ENCODE measurements around the gene PSMC3. TPM values are rescaled to one million over a fixed set of nuclear protein-coding genes. Genes with fewer than 3 reads are reported as not detected.

PSMC3 gene
- total RNA-seq, 6 experiments from 2014 or later, result 52.5 to 98.1 (median 63.3) TPM

- no peak for TF ChIP-seq POLR2A (IDR thresholded peaks at IDR 0.05)
- TF ChIP-seq, protein P1, sequence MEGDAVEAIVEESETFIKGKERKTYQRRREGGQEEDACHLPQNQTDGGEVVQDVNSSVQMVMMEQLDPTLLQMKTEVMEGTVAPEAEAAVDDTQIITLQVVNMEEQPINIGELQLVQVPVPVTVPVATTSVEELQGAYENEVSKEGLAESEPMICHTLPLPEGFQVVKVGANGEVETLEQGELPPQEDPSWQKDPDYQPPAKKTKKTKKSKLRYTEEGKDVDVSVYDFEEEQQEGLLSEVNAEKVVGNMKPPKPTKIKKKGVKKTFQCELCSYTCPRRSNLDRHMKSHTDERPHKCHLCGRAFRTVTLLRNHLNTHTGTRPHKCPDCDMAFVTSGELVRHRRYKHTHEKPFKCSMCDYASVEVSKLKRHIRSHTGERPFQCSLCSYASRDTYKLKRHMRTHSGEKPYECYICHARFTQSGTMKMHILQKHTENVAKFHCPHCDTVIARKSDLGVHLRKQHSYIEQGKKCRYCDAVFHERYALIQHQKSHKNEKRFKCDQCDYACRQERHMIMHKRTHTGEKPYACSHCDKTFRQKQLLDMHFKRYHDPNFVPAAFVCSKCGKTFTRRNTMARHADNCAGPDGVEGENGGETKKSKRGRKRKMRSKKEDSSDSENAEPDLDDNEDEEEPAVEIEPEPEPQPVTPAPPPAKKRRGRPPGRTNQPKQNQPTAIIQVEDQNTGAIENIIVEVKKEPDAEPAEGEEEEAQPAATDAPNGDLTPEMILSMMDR (IDR thresholded peaks at IDR 0.05), result no peak
- Histone ChIP-seq H3K36me3 (no peaks in the 10 kb centered on the region), H3K4me1 (peaks cover 0 to 8% (median under 1%) of the 10 kb centered on the region in 4 donors), H3K27me3 (no peaks in the 10 kb centered on the region), H3K4me3 (no peak overlapping the region), H3K27ac (no peak overlapping the region), H3K9me3 (no peaks in the 10 kb centered on the region)
- ATAC-seq (no peak), DNase-seq (no peak)
- intact Hi-C loops (cut with DNase I), result no loop called here
- 88% methylated on average over 8 of the region's 12 CpGs for WGBS (ENCODE audit: insufficient coverage, low coverage, low lambda C conversion rate, missing lambda C conversion rate)
Measured at GRCh38 chr11:47443028-47443700, 16.9 kb upstream of the PSMC3 start.

GRCh38 chr11:47442514-47442913 lies 16.3 kb upstream of the PSMC3 start:
- Histone ChIP-seq H3K4me3 (no peak overlapping the region), H3K27ac (no peak overlapping the region), H3K27me3 (no peaks in the 10 kb centered on the region), H3K9me3 (no peaks in the 10 kb centered on the region), H3K36me3 (no peaks in the 10 kb centered on the region), H3K4me1 (peaks cover 0 to 13% (median 3%) of the 10 kb centered on the region in 4 donors)
- intact Hi-C loops (cut with DNase I), result no loop called here
- WGBS (ENCODE audit: insufficient coverage, low coverage, low lambda C conversion rate, missing lambda C conversion rate), result no CpG with 5 or more reads among the region's 8 CpGs
- DNase-seq (no peak), ATAC-seq (no peak)
- TF ChIP-seq, protein P1 (IDR thresholded peaks at IDR 0.05), result no peak
- no peak for TF ChIP-seq POLR2A (IDR thresholded peaks at IDR 0.05)

- ATAC-seq, result no peak
- no peak for TF ChIP-seq POLR2A (IDR thresholded peaks at IDR 0.05)
- TF ChIP-seq, protein P1 (IDR thresholded peaks at IDR 0.05), result no peak
Measured at GRCh38 chr11:47441421-47441820, 15.2 kb upstream of the PSMC3 start.

DNA sequence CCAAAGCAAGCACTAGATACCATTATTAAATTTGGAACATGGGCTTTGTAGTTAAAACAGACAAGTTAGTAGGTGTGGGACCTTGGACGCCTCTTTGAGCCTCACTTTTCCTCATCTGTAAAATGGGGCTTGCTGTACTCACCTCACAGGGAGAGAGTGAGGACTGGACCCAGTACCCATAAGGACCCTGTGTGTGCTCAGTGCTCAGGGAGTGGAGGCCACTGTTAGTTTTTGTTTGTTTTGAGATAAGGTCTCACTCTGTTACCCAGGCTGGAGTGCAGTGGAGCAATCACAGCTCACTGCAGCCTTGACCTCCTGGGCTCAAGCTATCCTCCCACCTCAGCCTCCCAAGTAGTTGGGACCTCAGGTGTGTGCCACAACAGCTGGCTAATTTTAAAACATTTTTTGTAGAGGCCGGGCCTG lies 13.8 kb upstream of the PSMC3 start:
- H3K36me3 ChIP-seq, result no peaks in the 10 kb centered on the region
- H3K9me3 ChIP-seq, result no peaks in the 10 kb centered on the region
- DNase-seq (no peak), ATAC-seq (no peak)
- intact Hi-C loops (cut with DNase I), result no loop called here
- WGBS (ENCODE audit: insufficient coverage, low coverage, low lambda C conversion rate, missing lambda C conversion rate), result 92% methylated on average over 2 of the region's 2 CpGs
- no peak for TF ChIP-seq POLR2A (IDR thresholded peaks at IDR 0.05)
- TF ChIP-seq, protein P1 (IDR thresholded peaks at IDR 0.05), result no peak
- H3K4me3 ChIP-seq, result no peak overlapping the region
- no peak overlapping the region for H3K27ac ChIP-seq
- H3K4me1 ChIP-seq, result peaks cover 0 to 35% (median 6%) of the 10 kb centered on the region in 4 donors
- no peaks in the 10 kb centered on the region for H3K27me3 ChIP-seq

More at GRCh38 chr11:47441421-47441820, 15.2 kb upstream of the PSMC3 start:
- DNase-seq, result no peak
- Histone ChIP-seq H3K36me3 (no peaks in the 10 kb centered on the region), H3K9me3 (no peaks in the 10 kb centered on the region), H3K27me3 (no peaks in the 10 kb centered on the region), H3K27ac (no peak overlapping the region), H3K4me1 (peaks cover 0 to 23% (median 6%) of the 10 kb centered on the region in 4 donors), H3K4me3 (no peak overlapping the region)
- intact Hi-C loops (cut with DNase I), result no loop called here
- WGBS (ENCODE audit: insufficient coverage, low coverage, low lambda C conversion rate, missing lambda C conversion rate), result 76% methylated on average over 2 of the region's 12 CpGs

Data from right lobe of liver (tissue), 6 donors.